Stimulated activated CD4-positive, alpha-beta T cell treated with anti-CD3 and anti-CD28 coated beads, TNF-alpha, amount 100 ng/mL, for 4 hours (primary cell): ENCODE measurements around the gene SMURF1.

Experiments
- DNase-seq, 3 experiments: peaks; one replicate each; pipeline ENCODE4 v3.0.0-alpha.2; 2020; ENCODE audit warnings: low read depth in 3 of 3

Gene SMURF1

DNA sequence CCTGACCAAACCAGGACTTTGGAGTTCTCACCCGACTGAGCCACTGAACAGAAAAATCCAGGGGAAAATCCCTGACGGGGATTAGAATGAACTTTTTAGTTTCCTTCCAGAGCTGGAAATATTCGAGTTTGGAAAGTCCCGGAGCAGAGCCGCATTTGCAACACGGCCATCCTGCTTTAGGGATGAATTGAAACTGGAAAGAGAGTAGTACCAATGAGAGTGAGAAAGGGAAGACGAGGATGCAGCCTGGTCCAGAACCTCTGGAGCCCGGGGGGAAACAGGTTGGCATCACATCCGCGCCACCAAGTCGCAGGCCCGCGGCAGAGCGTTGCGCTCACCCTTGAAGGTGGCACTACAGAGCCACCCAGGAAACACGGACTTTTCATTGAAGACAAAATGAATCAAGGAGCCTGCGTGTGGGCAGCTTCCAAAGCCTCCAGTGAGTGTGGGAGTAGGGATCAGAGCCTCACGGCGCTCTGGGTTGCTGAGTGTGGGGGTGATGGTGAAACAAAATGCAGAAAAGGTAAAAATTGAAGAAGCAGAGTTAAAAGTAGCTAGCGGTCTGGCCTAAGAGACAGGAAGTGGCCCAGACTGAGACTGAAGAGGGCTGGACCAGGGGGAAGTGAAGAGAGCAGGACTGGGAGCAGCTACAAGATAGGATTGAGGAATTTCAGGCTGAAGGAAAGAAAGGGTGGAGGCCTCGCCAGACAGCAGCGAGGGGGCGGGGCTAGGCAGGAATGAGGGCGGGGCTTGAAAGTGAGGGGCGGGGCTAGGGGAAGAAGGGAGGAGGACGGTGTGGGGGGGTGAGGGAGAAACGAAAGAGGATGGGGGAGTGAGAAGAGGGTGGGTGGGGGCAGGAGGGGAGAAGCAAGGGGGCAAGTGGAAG is 1.8 kb downstream of the SMURF1 start:
- DNase-seq: peak; percentile 46 to 66 (median 59)

DNA sequence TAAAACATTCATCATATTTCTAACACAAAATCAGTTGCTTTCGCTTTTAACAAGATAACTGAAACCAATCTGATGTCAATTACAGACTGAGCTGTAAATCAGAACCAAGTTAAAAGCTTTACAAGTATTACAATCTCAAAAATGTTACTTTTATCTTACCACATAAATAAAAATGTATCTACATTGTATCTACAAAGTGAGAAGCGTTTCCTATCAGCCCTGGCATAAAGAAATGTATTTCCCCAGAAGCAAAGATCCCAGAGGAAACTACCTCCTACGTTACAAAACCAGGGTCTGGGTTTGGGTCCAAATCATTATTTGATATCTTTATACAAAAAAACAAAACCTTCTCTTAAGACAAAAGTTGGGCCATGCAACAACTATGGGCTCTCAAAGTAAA is 2.6 kb downstream of the SMURF1 start:
- no peak for DNase-seq

- no peak for DNase-seq
These were observed 3.1 kb downstream of the SMURF1 start for GRCh38 chr7:99140813-99141212.

- DNase-seq: no peak
These were observed 4.9 kb downstream of the SMURF1 start for GRCh38 chr7:99139036-99139435.

GRCh38 chr7:99137411-99138180 is 6.3 kb downstream of the SMURF1 start:
- no peak for DNase-seq

GRCh38 chr7:99135938-99136337 is 8.0 kb downstream of the SMURF1 start:
- no peak for DNase-seq

GRCh38 chr7:99133766-99134564 is 9.9 kb downstream of the SMURF1 start:
- no peak for DNase-seq

GRCh38 chr7:99132595-99133321 is 11.2 kb downstream of the SMURF1 start:
- DNase-seq: no peak

DNA sequence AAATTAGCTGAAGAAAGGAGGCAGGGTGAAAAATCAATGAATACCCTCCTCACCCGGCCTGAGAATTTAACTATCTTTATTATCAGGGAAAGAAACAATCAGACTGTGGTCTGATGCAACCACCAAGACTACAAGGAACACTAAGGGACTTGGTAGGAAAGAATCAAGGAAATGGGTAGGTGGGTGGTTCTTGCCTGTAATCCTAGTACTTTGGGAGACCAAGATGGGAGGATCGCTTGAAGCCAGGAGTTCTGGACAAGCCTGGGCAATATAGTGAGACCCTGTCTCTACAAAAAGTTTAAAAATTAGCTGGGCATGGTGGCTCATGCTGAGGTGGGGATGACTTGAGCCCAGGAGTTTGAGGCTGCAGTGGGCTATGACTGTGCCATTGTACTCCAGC is 12.6 kb downstream of the SMURF1 start:
- DNase-seq: no peak

- DNase-seq: no peak
These were observed 14.4 kb downstream of the SMURF1 start for GRCh38 chr7:99129536-99129935.

GRCh38 chr7:99129001-99129400 is 14.9 kb downstream of the SMURF1 start:
- no peak for DNase-seq

DNA sequence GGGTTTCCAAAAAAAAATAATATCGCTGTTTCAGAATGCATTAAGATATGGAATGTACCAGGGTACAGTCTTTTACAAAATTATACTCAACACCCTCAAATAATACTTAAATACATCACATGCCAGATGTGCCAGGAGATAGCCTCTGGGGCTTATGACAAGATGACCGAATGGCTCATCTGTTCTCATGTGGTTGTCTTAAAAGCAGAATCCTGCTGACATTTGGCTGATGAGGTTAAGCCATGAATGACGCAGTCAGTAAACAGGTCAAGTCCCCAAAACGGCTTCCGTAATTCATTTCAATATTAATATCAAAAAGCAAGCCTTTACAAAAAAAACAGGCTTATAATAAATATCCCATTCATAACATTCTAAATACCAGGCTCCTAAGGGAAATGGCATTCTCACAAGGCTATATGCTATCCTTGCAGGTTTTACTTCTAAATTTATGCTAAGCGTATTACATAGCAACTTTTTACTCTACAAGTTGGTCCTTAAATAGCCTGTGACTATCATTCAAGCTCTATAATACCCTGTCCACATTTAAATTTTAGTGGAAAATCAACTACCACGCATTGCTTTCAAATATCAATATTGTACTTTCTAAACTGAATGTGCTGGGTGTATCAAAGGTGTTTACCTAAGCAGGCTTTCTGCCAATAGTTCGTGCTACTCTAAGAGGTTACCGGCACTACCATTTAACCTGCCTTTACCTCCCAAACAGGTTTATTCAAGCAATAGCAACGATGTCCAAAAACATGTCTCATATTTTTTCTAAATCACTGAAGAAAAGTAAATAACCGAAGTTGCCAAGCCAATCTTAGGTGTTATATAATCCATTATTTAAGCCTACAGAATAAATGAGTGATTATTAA is 15.6 kb downstream of the SMURF1 start:
- no peak for DNase-seq

DNA sequence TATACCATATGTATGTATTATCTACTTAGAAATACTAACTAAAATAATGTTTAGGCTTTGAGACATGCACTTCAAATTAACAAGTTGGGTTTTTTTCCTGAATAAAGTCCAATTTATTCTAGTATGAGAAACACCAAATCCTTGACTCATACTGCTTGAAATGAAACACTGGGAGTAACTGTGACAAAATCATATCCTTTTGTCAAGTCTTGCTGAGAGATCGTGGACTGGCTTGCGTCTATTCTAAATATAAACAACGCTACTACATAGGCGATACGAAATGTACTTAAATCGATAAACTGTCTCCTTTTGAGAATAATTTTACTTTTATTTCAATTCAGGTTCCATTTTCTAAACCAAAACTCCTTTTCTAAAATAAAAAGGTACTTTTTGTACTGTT is 16.3 kb downstream of the SMURF1 start:
- DNase-seq: no peak

DNA sequence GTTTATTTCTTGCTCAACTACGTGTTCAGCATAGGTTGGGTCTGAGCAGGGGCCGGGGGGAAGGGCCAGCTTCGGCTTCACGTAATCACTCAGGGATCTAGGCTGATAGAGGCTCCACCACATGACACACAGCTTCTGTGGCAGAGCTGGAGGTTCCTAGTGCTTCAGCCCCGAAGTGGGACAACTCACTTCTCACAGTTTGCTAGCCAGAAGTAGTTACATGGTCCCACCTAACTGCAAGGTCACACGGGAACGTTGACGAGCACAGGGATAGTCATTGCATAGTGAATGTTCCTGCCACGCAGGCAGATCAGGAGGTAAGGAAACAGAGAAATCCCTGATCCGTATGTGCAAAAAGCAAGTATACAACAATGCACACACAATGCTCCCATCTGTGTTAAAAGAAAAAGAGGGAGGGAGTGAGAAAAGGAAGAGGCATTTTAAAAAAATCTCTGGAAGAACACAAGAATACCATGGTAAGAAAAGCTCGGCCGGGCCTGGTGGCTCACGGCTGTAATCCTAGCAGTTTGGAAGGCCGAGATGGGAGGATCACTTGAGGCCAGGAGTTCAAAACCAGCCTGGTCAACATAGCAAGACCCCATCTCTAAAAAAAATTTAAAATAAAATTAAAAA is 16.9 kb downstream of the SMURF1 start:
- no peak for DNase-seq

DNA sequence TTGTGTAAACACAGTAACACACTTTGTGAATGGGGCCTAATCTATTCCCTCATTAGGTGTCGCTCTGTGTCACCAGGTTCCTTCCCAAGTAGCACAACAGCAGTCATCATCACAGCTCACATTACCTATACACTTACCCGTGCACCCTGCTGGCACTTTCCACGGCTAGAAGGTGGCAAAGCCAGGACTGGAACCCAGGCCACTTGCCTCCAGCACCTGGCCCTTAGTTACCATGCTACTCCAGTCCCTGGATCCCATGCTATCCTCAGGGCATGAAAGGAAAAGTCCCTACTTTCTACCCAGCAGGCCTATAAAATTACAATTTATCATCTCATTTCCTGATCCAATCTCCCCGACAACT is 18.4 kb downstream of the SMURF1 start:
- DNase-seq: no peak

DNA sequence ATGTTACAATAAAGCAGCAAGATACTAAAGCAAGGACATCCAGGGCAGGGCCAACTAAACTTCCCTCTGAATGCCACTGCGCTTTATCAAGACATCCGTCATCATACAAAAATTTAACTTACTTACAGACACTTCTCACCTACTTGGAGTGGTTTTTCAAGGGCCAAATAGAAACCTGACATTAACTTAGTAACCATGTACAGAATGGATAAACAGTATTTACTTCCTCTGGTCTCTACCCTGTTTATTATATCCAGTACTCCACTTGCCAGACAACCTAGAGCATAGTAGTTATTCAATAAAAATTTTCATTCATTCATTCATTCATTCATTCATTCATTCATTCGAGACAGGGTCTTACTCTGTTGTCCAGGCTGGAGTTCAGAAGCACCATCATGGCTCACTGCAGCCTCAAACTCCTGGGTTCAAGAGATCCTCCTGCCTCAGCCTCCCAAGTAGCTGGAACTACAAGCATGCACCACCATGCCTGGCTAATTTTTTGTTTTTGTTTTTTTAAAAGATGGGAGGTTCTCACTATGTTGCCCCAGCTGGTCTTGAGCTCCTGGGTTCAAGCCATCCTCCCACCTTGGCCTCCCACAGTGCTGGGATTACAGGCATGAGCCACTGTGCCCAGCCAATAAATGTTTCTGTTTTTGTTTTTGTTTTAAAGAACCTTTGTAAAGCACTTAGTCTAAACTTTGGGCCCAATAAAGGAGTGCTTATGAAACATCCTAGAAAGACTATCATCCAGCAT is 19.0 kb downstream of the SMURF1 start:
- no peak for DNase-seq

DNA sequence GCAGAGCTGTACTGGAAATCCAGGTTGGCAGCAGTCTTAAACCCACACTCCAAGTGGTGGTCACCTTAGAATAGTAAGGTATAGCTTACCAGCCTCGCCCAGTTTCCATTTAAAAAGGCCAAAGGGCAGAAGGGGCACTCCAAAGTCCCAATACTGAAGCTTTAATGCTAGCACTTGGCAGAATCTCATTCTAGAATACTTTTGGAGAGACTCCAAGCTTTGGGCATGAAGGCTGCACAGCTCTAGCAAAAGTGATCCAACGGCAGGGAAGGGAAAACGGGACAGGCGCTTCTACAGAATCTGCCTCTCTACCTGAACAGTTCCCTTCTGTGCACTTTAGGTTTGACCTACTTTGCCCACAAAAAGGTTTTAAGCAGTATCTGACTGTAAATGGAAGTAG is 19.7 kb downstream of the SMURF1 start:
- no peak for DNase-seq

DNA sequence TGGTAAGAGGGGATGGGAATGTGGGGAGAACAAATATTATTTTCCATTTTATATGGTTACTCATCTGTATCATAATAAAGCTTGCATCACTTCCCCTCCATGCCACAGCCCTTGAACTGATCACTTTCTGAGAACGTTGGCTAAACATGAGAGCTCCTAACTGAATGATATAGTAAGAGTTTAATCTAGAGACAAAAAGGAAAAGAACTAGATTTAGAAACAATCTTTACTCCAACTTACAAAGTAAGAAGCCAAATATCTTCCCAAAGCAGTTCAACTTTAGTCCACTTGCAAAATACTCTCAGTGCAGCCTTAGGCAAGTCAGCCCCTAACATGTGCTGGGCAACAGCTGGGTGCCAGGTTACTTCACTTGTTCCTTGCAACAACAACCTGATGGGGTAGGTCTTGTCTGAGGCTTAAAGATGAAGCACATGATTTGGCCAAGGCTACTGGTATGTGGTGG is 20.3 kb downstream of the SMURF1 start:
- DNase-seq: no peak

- no peak for DNase-seq
These were observed 21.1 kb downstream of the SMURF1 start for GRCh38 chr7:99122762-99123161.
